ENCODE measurements around the gene NR3C2.

NR3C2 gene

GRCh38 chr4:148079961-148080360, 362.3 kb downstream of the NR3C2 start:
- H3K36me3 ChIP-seq (ENCODE audit: control insufficient read depth in 4 of 4, insufficient read depth in 4 of 4, low read length in 3 of 4) = peaks cover 0 to 6% (median 2%) of the 10 kb centered on the region in 4 experiments
- CTCF ChIA-PET = no interaction called here
- peaks cover 0 to 14% (median 3%) of the 10 kb centered on the region in 5 experiments for H3K9me3 ChIP-seq (ENCODE audit: control extremely low read depth in 1 of 5, control insufficient read depth in 4 of 5, insufficient read depth in 2 of 5, low read depth in 1 of 5, low read length in 4 of 5)
- no peak overlapping the region for H3K27ac ChIP-seq (ENCODE audit: insufficient read depth in 1 of 2, low read depth in 1 of 2, low read length in 2 of 2, poor library complexity in 1 of 2, severe bottlenecking in 2 of 2)
- POLR2A ChIA-PET = no interaction called here
- H3K4me3 ChIP-seq (ENCODE audit: control insufficient read depth in 1 of 7, extremely low read depth in 1 of 7, insufficient read depth in 4 of 7, low read depth in 2 of 7, low read length in 6 of 7) = no peak overlapping the region
- no peaks in the 10 kb centered on the region for H3K27me3 ChIP-seq (replicated peaks in 2 of 5; ENCODE audit: control insufficient read depth in 4 of 5, insufficient read depth in 5 of 5, low read length in 4 of 5)
- no peak for DNase-seq
- H3K4me1 ChIP-seq (ENCODE audit: control extremely low read depth in 1 of 4, control insufficient read depth in 4 of 4, insufficient read depth in 4 of 4, low read length in 3 of 4) = no peaks in the 10 kb centered on the region
- WGBS (ENCODE audit: insufficient coverage) = 95% methylated on average over 6 of the region's 7 CpGs

DNA sequence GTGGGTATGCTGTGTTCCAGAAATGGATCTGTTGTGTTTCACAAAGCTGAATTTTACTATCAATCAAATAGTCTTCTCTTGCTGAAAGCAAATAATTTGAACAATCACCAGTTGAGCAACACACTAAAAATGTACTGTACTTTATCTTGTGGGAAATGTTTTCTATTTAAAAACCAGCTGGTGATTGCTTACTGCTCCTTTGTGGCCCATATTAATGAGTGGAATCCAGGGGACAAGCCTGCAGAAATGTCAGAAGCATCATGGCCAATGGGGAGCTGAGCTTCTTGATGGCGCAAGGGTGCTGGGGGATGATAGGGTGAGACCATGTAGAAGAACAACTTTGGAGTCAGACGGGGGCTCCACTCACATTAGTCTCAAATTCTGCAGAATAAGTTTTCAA, 364.2 kb downstream of the NR3C2 start:
- Histone ChIP-seq H3K4me1 (ENCODE audit: control extremely low read depth in 1 of 4, control insufficient read depth in 4 of 4, insufficient read depth in 4 of 4, low read length in 3 of 4) (no peaks in the 10 kb centered on the region), H3K27ac (ENCODE audit: insufficient read depth in 1 of 2, low read depth in 1 of 2, low read length in 2 of 2, poor library complexity in 1 of 2, severe bottlenecking in 2 of 2) (no peak overlapping the region), H3K36me3 (ENCODE audit: control insufficient read depth in 4 of 4, insufficient read depth in 4 of 4, low read length in 3 of 4) (peaks cover 0 to 8% (median 5%) of the 10 kb centered on the region in 4 experiments), H3K4me3 (ENCODE audit: control insufficient read depth in 1 of 7, extremely low read depth in 1 of 7, insufficient read depth in 4 of 7, low read depth in 2 of 7, low read length in 6 of 7) (no peak overlapping the region), H3K9me3 (ENCODE audit: control extremely low read depth in 1 of 5, control insufficient read depth in 4 of 5, insufficient read depth in 2 of 5, low read depth in 1 of 5, low read length in 4 of 5) (peaks cover 0 to 23% (median 12%) of the 10 kb centered on the region in 5 experiments), H3K27me3 (replicated peaks in 2 of 5; ENCODE audit: control insufficient read depth in 4 of 5, insufficient read depth in 5 of 5, low read length in 4 of 5) (no peaks in the 10 kb centered on the region)
- DNase-seq = no peak
- WGBS (ENCODE audit: insufficient coverage) = 100% methylated on average over 2 of the region's 2 CpGs
- ChIA-PET POLR2A (no interaction called here), CTCF (no interaction called here)

- no peaks in the 10 kb centered on the region for H3K4me1 ChIP-seq (ENCODE audit: control extremely low read depth in 1 of 4, control insufficient read depth in 4 of 4, insufficient read depth in 4 of 4, low read length in 3 of 4)
- POLR2A ChIA-PET = no interaction called here
- WGBS (ENCODE audit: insufficient coverage) = 100% methylated on average over 1 of the region's 1 CpG
- no peak overlapping the region for H3K27ac ChIP-seq (ENCODE audit: insufficient read depth in 1 of 2, low read depth in 1 of 2, low read length in 2 of 2, poor library complexity in 1 of 2, severe bottlenecking in 2 of 2)
- H3K9me3 ChIP-seq (ENCODE audit: control extremely low read depth in 1 of 5, control insufficient read depth in 4 of 5, insufficient read depth in 2 of 5, low read depth in 1 of 5, low read length in 4 of 5) = peaks cover 0 to 23% (median 12%) of the 10 kb centered on the region in 5 experiments
- no peak overlapping the region for H3K4me3 ChIP-seq (ENCODE audit: control insufficient read depth in 1 of 7, extremely low read depth in 1 of 7, insufficient read depth in 4 of 7, low read depth in 2 of 7, low read length in 6 of 7)
- H3K36me3 ChIP-seq (ENCODE audit: control insufficient read depth in 4 of 4, insufficient read depth in 4 of 4, low read length in 3 of 4) = peaks cover 0 to 12% (median 7%) of the 10 kb centered on the region in 4 experiments
- no peaks in the 10 kb centered on the region for H3K27me3 ChIP-seq (replicated peaks in 2 of 5; ENCODE audit: control insufficient read depth in 4 of 5, insufficient read depth in 5 of 5, low read length in 4 of 5)
- DNase-seq = no peak
- CTCF ChIA-PET = no interaction called here
These were observed 364.6 kb downstream of the NR3C2 start for GRCh38 chr4:148077581-148077980.

DNA sequence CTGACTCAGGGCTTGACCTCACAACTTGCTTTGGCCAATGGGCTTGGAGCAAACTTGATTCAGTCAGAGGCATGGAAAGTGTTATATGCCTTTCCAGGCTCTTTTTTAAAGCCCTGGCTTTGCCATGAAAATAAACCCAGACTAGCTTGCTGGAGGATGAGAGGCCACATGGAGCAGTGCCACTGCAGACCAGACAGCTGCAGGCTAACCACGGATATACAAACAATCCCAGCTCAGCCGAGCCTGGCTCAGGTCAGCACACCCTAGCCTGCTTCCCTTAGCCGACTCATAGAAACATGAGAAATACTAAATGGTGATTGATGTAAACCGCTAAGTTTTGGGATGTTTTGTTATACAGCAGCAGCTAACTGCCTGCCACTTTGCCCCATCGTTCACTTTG, 365.2 kb downstream of the NR3C2 start:
- CTCF ChIA-PET = no interaction called here
- POLR2A ChIA-PET = no interaction called here
- H3K4me1 ChIP-seq (ENCODE audit: control extremely low read depth in 1 of 4, control insufficient read depth in 4 of 4, insufficient read depth in 4 of 4, low read length in 3 of 4) = no peaks in the 10 kb centered on the region

DNA sequence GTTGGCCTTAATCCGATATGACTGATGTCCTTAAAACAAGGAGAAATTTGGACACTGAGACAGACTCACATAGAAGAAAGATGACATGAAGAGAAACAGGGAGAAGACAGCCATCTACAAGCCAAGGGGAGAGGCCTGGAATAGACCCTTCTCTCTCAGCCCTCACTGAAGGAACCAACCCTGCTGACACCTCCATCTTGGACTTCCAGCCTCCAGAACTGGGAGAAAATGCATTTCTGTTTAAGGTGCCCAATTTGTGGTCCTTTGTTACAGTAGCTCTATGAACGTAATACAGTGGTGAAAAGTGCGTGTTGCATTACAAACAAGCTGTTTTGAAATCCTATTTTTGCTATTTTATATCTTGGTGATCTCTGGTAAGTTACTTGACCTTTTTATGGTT, 366.8 kb downstream of the NR3C2 start:
- DNase-seq = no peak
- no peak overlapping the region for H3K4me3 ChIP-seq (ENCODE audit: control insufficient read depth in 1 of 7, extremely low read depth in 1 of 7, insufficient read depth in 4 of 7, low read depth in 2 of 7, low read length in 6 of 7)
- no peak overlapping the region for H3K27ac ChIP-seq (ENCODE audit: insufficient read depth in 1 of 2, low read depth in 1 of 2, low read length in 2 of 2, poor library complexity in 1 of 2, severe bottlenecking in 2 of 2)
- ChIA-PET CTCF (no interaction called here), POLR2A (no interaction called here)
- H3K27me3 ChIP-seq (replicated peaks in 2 of 5; ENCODE audit: control insufficient read depth in 4 of 5, insufficient read depth in 5 of 5, low read length in 4 of 5) = no peaks in the 10 kb centered on the region
- WGBS (ENCODE audit: insufficient coverage) = 100% methylated on average over 3 of the region's 3 CpGs
- no peaks in the 10 kb centered on the region for H3K4me1 ChIP-seq (ENCODE audit: control extremely low read depth in 1 of 4, control insufficient read depth in 4 of 4, insufficient read depth in 4 of 4, low read length in 3 of 4)
- peaks cover 0 to 12% (median 7%) of the 10 kb centered on the region in 4 experiments for H3K36me3 ChIP-seq (ENCODE audit: control insufficient read depth in 4 of 4, insufficient read depth in 4 of 4, low read length in 3 of 4)
- peaks cover 0 to 23% (median 12%) of the 10 kb centered on the region in 5 experiments for H3K9me3 ChIP-seq (ENCODE audit: control extremely low read depth in 1 of 5, control insufficient read depth in 4 of 5, insufficient read depth in 2 of 5, low read depth in 1 of 5, low read length in 4 of 5)

More for the DNA sequence above, 365.2 kb downstream of the NR3C2 start:
- no peak for DNase-seq
- WGBS (ENCODE audit: insufficient coverage) = 98% methylated on average over 5 of the region's 5 CpGs
- Histone ChIP-seq H3K9me3 (ENCODE audit: control extremely low read depth in 1 of 5, control insufficient read depth in 4 of 5, insufficient read depth in 2 of 5, low read depth in 1 of 5, low read length in 4 of 5) (peaks cover 0 to 23% (median 12%) of the 10 kb centered on the region in 5 experiments), H3K36me3 (ENCODE audit: control insufficient read depth in 4 of 4, insufficient read depth in 4 of 4, low read length in 3 of 4) (peaks cover 0 to 12% (median 7%) of the 10 kb centered on the region in 4 experiments), H3K27ac (ENCODE audit: insufficient read depth in 1 of 2, low read depth in 1 of 2, low read length in 2 of 2, poor library complexity in 1 of 2, severe bottlenecking in 2 of 2) (no peak overlapping the region), H3K4me3 (ENCODE audit: control insufficient read depth in 1 of 7, extremely low read depth in 1 of 7, insufficient read depth in 4 of 7, low read depth in 2 of 7, low read length in 6 of 7) (no peak overlapping the region), H3K27me3 (replicated peaks in 2 of 5; ENCODE audit: control insufficient read depth in 4 of 5, insufficient read depth in 5 of 5, low read length in 4 of 5) (no peaks in the 10 kb centered on the region)

DNA sequence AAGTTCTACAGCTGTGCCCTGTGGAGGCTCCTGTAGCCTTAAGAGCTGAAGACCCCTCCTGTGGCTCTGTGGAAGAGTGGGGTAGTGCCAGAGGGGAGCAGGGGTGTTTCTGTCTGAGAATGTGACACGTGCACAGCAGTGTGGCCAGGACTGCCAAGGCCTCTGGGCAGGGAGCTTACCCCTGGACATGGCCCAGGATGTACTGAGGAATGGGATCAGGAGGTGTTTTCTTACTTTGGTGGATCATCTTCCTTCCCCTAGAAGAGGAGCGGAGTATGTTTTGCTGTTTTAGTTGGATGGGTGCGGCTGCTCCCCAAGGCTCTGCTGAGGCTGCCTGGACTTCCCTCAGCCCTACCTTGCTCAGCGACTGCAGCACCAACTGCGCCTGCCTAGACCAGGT, 367.8 kb downstream of the NR3C2 start:
- ChIA-PET POLR2A (no interaction called here), CTCF (no interaction called here)
- Histone ChIP-seq H3K9me3 (ENCODE audit: control extremely low read depth in 1 of 5, control insufficient read depth in 4 of 5, insufficient read depth in 2 of 5, low read depth in 1 of 5, low read length in 4 of 5) (peaks cover 0 to 23% (median 12%) of the 10 kb centered on the region in 5 experiments), H3K36me3 (ENCODE audit: control insufficient read depth in 4 of 4, insufficient read depth in 4 of 4, low read length in 3 of 4) (peaks cover 0 to 12% (median 7%) of the 10 kb centered on the region in 4 experiments), H3K4me3 (ENCODE audit: control insufficient read depth in 1 of 7, extremely low read depth in 1 of 7, insufficient read depth in 4 of 7, low read depth in 2 of 7, low read length in 6 of 7) (no peak overlapping the region), H3K4me1 (ENCODE audit: control extremely low read depth in 1 of 4, control insufficient read depth in 4 of 4, insufficient read depth in 4 of 4, low read length in 3 of 4) (no peaks in the 10 kb centered on the region), H3K27me3 (replicated peaks in 2 of 5; ENCODE audit: control insufficient read depth in 4 of 5, insufficient read depth in 5 of 5, low read length in 4 of 5) (no peaks in the 10 kb centered on the region), H3K27ac (ENCODE audit: insufficient read depth in 1 of 2, low read depth in 1 of 2, low read length in 2 of 2, poor library complexity in 1 of 2, severe bottlenecking in 2 of 2) (no peak overlapping the region)
- WGBS (ENCODE audit: insufficient coverage) = 100% methylated on average over 3 of the region's 5 CpGs
- DNase-seq = no peak

- peaks cover 0 to 12% (median 7%) of the 10 kb centered on the region in 4 experiments for H3K36me3 ChIP-seq (ENCODE audit: control insufficient read depth in 4 of 4, insufficient read depth in 4 of 4, low read length in 3 of 4)
These were observed 368.9 kb downstream of the NR3C2 start for GRCh38 chr4:148073349-148073748.

More at GRCh38 chr4:148073349-148073748, 368.9 kb downstream of the NR3C2 start:
- Histone ChIP-seq H3K4me3 (ENCODE audit: control insufficient read depth in 1 of 7, extremely low read depth in 1 of 7, insufficient read depth in 4 of 7, low read depth in 2 of 7, low read length in 6 of 7) (no peak overlapping the region), H3K9me3 (ENCODE audit: control extremely low read depth in 1 of 5, control insufficient read depth in 4 of 5, insufficient read depth in 2 of 5, low read depth in 1 of 5, low read length in 4 of 5) (peaks cover 0 to 23% (median 12%) of the 10 kb centered on the region in 5 experiments), H3K4me1 (ENCODE audit: control extremely low read depth in 1 of 4, control insufficient read depth in 4 of 4, insufficient read depth in 4 of 4, low read length in 3 of 4) (no peaks in the 10 kb centered on the region), H3K27me3 (replicated peaks in 2 of 5; ENCODE audit: control insufficient read depth in 4 of 5, insufficient read depth in 5 of 5, low read length in 4 of 5) (no peaks in the 10 kb centered on the region), H3K27ac (ENCODE audit: insufficient read depth in 1 of 2, low read depth in 1 of 2, low read length in 2 of 2, poor library complexity in 1 of 2, severe bottlenecking in 2 of 2) (no peak overlapping the region)
- CTCF ChIA-PET = no interaction called here
- POLR2A ChIA-PET = no interaction called here
- no peak for DNase-seq
- 100% methylated on average over 6 of the region's 6 CpGs for WGBS (ENCODE audit: insufficient coverage)

Measured in common myeloid progenitor, CD34-positive (primary cell).